Retinal pigment epithelial cell (primary cell): ENCODE results near the gene AMT.

Experiments
- DNase-seq: peaks from one replicate; pipeline ENCODE4 v3.0.0-alpha.2; 2010; ENCODE audit warnings: low read depth
- H3K4me3 ChIP-seq: 2 replicates; pipeline ENCODE4 v1.5.1; 2011; ENCODE audit warnings: mild to moderate bottlenecking, low read length, control low read depth, moderate library complexity
- TF ChIP-seq, protein P1 (sequence below): conservative IDR thresholded peaks from 2 replicates; pipeline ENCODE4 v1.5.1; 2011; ENCODE audit warnings: low read depth, low read length, control low read depth, inconsistent platforms

Gene AMT

GRCh38 chr3:49465270-49466034 lies 43.2 kb upstream of the AMT start:
- H3K4me3 ChIP-seq: no peak overlapping the region
- no peak for DNase-seq
- TF ChIP-seq, protein P1, sequence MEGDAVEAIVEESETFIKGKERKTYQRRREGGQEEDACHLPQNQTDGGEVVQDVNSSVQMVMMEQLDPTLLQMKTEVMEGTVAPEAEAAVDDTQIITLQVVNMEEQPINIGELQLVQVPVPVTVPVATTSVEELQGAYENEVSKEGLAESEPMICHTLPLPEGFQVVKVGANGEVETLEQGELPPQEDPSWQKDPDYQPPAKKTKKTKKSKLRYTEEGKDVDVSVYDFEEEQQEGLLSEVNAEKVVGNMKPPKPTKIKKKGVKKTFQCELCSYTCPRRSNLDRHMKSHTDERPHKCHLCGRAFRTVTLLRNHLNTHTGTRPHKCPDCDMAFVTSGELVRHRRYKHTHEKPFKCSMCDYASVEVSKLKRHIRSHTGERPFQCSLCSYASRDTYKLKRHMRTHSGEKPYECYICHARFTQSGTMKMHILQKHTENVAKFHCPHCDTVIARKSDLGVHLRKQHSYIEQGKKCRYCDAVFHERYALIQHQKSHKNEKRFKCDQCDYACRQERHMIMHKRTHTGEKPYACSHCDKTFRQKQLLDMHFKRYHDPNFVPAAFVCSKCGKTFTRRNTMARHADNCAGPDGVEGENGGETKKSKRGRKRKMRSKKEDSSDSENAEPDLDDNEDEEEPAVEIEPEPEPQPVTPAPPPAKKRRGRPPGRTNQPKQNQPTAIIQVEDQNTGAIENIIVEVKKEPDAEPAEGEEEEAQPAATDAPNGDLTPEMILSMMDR: no peak

DNA sequence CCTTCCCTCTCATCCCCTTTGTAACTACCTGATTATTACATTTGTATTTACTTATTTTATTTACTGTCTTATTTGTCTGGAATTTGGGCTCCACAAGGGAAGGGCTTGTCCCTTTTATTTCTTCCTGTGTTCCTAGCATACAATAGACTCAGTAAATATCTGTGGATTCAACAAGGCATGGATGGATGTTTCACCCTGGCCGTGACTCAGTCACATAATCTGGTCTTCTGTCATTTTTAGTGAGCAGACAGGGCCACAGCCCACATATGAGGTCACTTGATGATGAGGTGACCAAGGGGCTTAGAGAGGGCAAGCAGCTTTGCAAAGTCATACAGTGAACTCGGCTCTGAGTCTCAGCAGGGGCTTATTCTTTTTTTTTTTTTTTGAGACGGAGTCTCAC lies 39.9 kb upstream of the AMT start:
- DNase-seq: no peak
- TF ChIP-seq, protein P1: no peak
- no peak overlapping the region for H3K4me3 ChIP-seq

DNA sequence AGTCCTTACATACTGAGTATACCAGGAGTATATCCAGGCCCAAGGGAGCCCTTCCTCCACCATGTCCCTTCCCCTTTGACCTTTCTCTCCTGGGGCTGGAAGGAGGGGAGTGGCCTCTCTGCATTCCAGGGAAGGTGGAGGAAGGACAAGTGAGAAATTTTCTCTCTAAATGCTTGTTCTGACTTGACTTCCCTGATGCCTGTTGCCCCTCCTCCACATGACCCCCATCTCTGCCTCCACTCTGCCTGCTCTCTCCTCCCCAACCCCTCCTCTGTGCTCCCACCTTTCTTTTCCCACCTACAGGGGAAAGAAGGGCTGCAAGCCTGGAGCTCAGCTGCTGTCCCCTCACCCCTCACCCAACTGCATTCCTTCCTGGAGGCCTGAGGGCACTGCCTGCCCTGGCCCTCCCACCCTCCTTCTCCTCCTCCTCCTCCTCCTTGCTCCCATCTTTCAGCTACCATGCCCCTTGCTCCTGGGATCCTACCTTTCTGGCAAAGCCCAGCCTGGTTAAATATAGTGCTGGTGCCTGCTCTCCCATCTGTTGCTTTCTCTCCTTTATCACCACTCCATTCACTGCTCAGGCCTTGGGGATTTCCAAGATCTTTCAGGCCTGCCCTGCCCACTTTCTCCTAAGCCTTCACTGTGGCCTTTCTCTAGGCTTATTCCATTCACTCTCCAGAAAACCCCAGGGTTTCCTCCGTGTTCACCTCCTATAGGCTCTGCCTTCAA lies 39.3 kb upstream of the AMT start:
- no peak for DNase-seq
- TF ChIP-seq, protein P1: no peak
- no peak overlapping the region for H3K4me3 ChIP-seq

- TF ChIP-seq, protein P1: no peak
- H3K4me3 ChIP-seq: no peak overlapping the region
- DNase-seq: no peak
Measured at GRCh38 chr3:49460956-49461355, 38.7 kb upstream of the AMT start.

GRCh38 chr3:49460188-49460890 lies 38.1 kb upstream of the AMT start:
- DNase-seq: no peak
- no peak overlapping the region for H3K4me3 ChIP-seq
- TF ChIP-seq, protein P1: no peak

- DNase-seq: no peak
- H3K4me3 ChIP-seq: no peak overlapping the region
- TF ChIP-seq, protein P1: no peak
Measured at GRCh38 chr3:49456466-49456865, 34.2 kb upstream of the AMT start.
